Measurements from ENCODE around the gene CDC42EP5.

CDC42EP5 gene

DNA sequence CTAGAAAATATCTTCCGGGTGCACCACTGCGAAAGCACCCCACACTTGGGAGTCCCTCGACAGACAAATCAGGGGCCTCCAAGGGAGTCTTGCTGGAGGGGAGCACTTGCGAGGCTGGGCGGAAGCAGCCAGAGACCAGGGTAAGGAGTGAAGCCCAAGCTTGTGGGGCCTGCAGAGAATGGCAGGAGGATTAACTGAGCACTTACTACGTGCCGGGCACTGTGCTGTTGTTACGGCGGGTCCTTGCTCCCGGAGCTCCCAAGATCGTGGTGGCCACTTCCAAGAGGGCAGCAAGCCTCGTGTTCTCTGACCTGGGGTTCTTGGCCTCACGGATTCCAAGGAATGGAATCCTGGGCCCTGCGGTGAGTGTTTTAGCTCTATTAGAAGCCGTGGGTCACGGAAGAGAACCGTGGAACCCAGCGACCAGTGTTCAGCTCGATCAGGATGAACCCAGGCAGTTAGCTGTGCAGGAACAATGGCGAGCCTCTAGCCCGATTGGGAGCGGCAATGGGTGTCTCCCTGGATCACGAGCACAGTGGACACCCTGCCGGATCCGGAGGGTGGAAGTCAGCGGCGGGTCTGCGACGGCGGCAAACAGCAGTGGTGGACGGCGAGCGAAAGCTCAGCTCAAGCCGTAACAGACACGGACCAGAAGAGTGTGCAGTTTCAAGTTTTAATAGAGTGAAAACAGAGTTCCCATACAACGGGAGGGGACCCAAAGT is 48.3 kb downstream of the CDC42EP5 start:
- DNase-seq: no peak

DNA sequence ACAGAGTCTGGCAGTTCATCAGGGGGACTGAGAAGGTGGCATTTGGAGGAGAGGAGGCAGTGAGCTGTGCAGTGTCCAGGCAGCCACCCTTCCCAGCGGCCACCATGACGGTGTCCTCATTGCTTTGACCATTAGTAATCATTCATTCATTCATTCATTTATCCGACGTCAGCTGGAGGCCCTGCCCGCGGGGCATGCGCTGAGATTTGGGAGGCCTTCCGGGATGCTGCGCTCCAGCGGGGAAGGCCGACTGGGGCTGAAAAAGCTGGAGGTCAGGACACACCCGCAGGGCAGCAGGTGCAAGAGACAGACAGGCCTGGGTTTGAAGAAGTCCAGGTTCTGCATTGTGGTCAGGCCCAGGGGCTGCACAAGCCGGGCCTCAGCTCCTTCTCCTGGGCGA is 48.9 kb downstream of the CDC42EP5 start:
- no peak for DNase-seq

DNA sequence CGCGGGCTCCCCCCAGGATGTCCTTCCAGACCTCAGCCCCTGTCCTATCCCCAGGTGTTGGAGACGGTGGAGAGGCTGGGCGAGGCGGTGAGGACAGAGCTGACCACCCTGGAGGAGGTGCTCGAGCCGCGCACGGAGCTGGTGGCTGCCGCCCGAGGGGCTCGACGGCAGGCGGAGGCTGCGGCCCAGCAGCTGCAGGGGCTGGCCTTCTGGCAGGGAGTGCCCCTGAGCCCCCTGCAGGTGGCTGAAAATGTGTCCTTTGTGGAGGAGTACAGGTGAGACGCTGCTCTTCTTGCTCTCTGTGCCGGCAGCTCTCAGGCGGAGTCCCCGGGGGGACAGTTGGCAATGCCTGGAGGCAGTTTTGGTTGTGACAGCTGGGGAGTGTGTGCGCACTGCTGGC is 51.0 kb downstream of the CDC42EP5 start:
- DNase-seq: no peak

DNA sequence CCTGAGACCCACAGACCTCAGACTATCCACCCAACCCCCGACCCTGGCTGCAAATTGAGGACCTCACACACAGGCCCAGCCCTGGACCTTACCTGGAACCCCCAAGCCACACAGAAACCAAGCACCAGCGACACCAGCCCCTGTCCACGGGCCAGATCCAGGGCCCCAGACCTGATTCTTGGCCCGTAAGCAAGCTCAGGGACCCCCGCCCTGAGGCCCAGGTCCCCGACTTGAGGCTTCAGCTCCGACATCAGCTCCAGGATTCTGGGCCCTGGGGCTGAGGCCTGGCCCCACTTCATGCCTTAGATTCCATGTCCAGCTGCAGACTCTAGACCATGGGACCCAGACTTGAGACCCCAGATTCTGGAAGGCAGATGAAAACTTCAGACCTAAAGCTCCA is 51.6 kb downstream of the CDC42EP5 start:
- no peak for DNase-seq

DNA sequence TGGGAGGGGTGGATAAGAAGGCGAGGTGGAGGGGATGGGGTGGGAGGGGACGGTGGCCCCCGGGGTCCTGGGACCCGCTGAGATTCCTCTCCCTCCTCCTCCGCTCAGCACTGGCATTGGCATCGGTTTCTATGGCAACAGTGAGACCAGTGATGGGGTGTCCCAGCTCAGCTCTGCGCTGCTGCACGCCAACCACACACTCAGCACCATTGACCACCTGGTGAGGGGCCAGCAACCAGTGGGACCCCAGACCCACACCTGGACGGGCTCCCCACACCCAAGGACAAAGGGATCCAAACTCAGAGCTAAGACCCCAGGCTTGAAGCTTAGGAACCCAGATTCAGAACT is 52.0 kb downstream of the CDC42EP5 start:
- no peak for DNase-seq

DNA sequence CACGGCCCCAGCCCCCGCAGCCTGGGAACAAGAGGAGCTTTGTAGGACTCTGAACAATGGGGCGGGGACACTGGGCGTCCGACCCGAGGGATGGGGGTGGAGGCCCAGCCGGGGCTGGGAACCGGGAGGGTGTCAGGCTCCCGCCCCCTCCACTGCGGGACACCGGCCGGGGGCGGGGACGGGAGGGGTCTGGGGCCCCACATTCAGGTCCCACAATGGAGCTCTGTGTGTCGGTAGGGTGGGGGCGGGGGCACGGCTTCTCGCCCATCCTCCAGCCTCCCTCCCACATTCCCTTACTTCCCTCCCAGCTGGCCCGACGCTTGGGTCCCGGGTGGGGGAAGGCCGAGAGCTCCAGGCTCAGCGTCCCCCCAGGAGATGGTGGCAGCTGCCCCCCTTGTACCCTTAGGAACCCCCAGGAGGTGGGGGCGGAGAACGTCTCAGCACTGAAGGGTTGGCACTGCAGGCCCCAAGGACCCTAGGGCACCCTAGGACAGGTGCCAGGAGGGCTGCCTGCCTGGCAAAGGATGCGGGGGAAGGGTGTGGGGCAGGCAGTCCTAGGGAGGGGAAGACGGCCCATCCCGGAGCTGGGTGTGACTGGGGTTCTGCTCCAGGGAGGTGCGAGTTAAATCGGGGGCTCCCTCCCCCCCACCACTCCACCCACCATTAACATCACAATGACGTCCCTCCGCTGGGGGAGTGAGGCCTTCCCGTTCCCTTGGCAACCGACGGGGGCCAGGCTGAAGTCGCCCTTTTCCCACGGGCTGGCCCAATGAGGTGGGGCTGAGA is 52.5 kb downstream of the CDC42EP5 start:
- no peak for DNase-seq

DNA sequence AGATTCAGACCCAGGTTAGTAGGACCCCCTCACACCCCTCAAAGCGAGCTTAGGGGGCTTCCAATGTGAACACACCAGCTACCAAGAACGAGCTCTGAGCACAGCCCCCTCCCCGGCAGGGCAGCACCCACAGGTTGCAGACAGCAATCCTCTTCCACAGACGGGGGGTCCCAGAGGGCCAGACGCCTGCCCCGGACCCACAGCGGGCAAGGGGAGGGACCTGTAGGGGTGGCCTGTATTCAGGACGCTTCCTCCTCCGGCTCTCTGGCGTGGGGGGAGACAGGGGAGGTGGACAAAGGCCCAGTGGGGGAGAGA is 53.1 kb downstream of the CDC42EP5 start:
- no peak for DNase-seq

DNA sequence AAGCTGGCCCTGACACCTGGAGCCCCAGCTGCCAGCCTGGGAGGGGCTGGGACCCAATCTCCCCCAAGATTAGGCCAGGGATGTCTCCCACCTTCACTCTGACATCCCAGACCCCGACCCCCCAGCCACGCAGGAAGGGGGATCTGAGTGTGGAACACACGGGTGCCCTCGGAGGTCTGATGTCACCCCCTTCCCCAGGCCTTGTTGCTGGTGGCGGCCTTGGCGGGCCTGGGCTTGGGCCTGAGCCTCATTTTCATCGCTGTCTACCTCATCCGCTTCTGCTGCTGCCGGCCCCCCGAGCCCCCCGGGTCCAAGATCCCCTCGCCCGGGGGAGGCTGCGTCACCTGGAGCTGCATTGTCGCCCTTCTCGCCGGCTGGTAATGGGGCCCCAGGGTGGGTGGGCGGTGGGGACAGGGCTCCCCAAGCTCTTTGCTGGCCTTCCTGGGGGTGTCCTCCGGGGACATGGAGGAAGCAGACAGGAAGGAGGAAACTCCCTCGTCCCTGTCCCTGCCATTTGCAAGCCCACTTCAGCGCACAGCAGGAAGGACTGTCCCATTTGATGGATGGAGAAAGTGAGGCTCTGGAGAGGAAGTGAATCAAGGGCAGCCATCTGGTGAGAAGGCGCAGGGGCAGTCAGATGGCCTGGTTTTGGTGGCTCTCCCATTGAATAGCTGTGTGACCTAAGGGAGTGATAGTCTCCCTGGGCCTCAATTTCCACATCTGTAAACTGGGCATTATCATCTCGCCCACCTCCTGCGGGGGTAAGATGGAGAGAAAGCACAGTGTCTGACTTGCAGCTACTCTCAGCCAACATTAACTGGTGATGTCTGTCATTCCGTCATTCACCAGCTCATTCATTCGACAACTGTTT is 53.9 kb downstream of the CDC42EP5 start:
- no peak for DNase-seq

DNA sequence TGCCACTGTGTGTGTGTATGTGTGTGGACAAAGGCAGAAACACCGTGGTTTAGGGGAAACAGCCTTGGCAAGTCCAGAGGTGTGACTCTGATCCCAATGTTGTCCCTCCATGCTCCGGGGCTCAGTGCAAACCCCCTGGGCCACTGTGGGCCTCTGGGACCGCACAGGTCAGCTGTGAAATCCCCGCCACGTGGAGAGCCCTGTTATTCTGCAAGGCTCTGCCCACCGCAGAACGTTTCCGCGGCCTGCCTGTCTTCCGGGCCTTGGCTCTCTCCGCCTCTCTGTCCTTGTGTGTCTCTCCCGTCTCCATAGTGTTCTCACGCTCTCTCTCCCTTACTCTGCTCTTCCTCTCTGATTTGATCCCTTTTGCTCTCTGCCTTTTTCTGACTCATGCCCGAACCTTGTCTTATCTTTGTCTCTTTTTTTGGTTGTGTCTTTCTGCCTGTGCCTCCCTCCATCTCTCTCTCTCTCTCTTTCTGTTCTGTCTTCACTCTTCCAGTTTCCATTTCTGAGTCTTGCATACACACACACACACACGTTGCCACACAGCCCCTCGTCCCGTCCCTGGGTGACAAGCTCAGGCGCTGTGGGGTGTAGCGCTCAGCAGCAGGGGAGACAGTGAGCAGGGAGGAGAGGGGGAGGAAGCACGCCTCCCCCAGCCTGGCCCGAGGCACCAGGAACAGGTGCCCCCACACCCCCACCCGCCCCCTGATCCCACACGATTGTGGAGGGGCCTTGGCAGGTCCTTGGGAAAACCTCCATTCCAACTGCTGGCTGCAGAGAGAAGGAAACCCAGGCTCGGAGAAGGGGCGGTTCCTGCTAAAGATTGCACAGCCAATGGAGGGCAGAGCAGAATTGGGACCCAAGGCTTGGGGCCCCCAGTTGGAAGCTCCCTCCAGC is 54.8 kb downstream of the CDC42EP5 start:
- no peak for DNase-seq

DNA sequence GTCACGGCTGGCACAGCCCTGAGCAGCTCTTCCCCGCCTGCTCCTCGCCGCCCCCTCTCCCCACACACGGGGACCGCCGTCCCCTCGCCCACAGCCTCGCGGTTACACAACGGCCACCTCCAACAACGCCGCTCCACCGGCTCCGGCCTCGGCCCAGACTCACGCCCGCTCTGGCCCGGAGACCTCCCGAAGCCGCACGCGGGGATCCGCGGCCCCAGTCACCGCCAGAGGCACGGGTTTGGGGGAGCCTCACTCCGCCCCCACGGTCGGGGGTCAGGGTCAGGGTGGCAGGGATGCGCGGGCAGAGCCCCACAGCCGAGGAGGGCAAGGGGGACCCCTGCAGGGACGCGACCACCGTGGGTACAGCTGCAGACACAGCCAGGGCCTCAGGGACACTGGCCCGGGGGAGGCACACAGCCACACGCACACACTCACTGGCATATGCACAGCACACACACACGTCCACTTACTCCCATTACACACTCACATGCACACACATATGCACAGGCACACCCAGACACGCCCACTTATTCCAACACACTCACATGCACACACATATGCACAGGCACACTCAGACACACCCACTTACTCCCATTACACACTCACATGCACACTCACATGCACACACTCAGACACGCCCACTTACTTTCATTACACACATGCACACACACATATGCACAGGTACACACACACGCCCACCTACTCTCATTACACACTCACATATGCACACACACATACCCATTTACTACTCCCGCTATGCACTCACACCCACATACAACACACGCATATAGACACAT is 56.2 kb downstream of the CDC42EP5 start:
- no peak for DNase-seq

DNA sequence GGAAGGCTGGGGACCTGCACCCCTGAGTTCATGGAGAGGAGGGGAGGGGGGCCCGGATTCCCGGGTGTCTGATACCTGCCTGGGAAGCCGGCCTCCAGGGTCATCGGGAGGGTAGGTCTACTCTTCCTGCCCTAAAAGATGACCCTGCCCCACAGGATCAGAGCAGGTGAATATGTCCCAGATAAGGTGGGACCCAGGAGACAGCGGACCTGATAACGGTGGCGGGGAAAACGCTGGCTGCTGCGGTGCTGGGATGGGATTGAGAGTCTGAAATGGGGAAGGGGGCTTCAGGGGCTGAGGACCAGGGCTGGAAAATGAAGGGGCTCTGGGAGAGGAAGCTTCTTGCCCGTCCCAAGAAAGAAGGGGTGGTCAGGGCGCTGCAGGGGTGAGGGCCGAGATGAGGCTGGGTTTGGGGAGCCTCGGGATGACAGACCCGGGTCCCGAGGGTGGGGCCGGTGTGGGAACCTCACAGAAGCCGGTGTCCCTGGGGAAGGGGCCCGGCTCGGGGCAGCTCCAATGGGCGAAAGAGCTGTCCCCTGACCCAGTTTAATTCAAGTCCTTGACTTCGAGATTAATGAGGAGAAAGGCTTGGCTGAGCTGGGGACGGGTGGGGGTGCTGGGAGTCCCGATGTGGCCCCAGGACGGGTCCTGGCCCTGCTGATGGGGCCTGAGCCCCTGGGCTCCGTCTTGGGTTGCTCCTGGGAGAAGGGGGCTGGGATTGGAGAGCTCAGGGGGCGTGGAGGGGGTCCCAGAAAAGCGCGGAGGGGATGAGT is 57.0 kb downstream of the CDC42EP5 start:
- DNase-seq: no peak

DNA sequence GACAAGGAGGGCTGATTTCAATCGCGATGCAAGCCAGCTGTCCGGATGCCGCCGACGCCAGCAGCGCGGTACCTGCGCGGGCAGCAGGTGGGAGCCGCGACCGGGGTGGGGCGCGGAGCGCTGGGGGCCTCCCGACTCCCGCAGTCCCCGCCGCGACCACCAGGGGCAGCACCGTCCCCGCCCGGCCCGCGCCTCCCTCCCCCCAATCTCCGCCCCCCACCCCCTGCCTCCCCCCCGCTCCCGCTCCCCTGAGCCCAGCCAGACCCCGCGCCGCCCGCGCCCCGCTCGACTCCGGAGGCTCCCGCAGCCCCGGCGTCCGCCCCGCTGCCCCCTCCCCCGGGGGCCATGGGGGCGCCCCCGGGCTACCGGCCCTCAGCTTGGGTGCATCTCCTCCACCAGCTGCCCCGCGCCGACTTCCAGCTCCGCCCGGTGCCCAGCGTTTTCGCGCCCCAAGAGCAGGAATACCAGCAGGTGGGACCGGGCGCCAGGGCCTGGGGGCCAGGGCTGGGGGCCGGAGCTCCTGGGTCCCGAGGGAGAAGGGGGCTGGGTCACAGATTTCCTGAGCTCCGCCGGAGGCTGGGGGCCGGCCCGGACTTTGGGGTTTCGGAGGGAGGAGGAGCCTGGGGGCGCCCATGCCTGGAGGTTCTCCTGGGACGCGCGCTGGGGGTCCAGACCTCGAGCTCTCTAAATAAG is 57.7 kb downstream of the CDC42EP5 start, which contains the start of gene TTYH1:
TSS of gene TTYH1 (plus strand) at position 257 of the 693 bp plus-strand sequence. CDS start at position 346, 89 bp downstream.
- peak; percentile 19 to 26 for DNase-seq

Data from activated CD4-positive, alpha-beta T cell treated with anti-CD3 and anti-CD28 coated beads, Interleukin-2, amount 50 U/mL, for 4 hours (primary cell).